GM18505 (cell line): Measurements from ENCODE around the gene EZH2.

ENCODE experiments used
- ATAC-seq: cut with Tn5 transposase; IDR thresholded peaks from one replicate; pipeline ENCODE4 v1.9.1; 2021; ENCODE audit not compliant: unreplicated experiment
- POLR2A ChIP-seq: IDR thresholded peaks from 4 replicates; pipeline ENCODE4 v1.6.1; 2011; ENCODE audit warnings: borderline replicate concordance; ENCODE audit not compliant: insufficient read depth, insufficient read length; ENCODE audit errors: extremely low read depth

Gene EZH2

GRCh38 chr7:148862481-148862880 is 21.6 kb downstream of the EZH2 start:
- TF ChIP-seq POLR2A: no peak
- no peak for ATAC-seq

- no peak for ATAC-seq
- TF ChIP-seq POLR2A: no peak
Observed at GRCh38 chr7:148858489-148858888, 25.6 kb downstream of the EZH2 start.

GRCh38 chr7:148856891-148857290 is 27.2 kb downstream of the EZH2 start:
- no peak for TF ChIP-seq POLR2A
- no peak for ATAC-seq

GRCh38 chr7:148856578-148856881 is 27.6 kb downstream of the EZH2 start:
- TF ChIP-seq POLR2A: no peak
- ATAC-seq: no peak

GRCh38 chr7:148854983-148855382 is 29.1 kb downstream of the EZH2 start:
- ATAC-seq: no peak
- TF ChIP-seq POLR2A: no peak

GRCh38 chr7:148852272-148852671 is 31.8 kb downstream of the EZH2 start:
- ATAC-seq: no peak
- TF ChIP-seq POLR2A: no peak

GRCh38 chr7:148850564-148850963 is 33.5 kb downstream of the EZH2 start:
- no peak for ATAC-seq
- no peak for TF ChIP-seq POLR2A

GRCh38 chr7:148849393-148850098 is 34.5 kb downstream of the EZH2 start:
- ATAC-seq: no peak
- no peak for TF ChIP-seq POLR2A

GRCh38 chr7:148847815-148848734 is 36.0 kb downstream of the EZH2 start:
- ATAC-seq: no peak
- TF ChIP-seq POLR2A: no peak

- TF ChIP-seq POLR2A: no peak
- ATAC-seq: no peak
Observed at GRCh38 chr7:148838905-148839304, 45.2 kb downstream of the EZH2 start.

- no peak for TF ChIP-seq POLR2A
- ATAC-seq: no peak
Observed at GRCh38 chr7:148835854-148836253, 48.2 kb downstream of the EZH2 start.

GRCh38 chr7:148834605-148835004 is 49.5 kb downstream of the EZH2 start:
- TF ChIP-seq POLR2A: no peak
- ATAC-seq: no peak

- no peak for TF ChIP-seq POLR2A
- no peak for ATAC-seq
Observed at GRCh38 chr7:148831782-148832181, 52.3 kb downstream of the EZH2 start.
